Panc1 (cell line): ENCODE measurements around the gene ATG4A. TPM values are rescaled to one million over a fixed set of nuclear protein-coding genes. Genes with fewer than 3 reads are reported as not detected.
A peak's percentile ranks its signal among the peaks of the same experiment; 100 is the strongest.

ENCODE experiments used
- ATAC-seq: fragments of 200-7000 bp; cut with Tn5 transposase; 2 replicates; pipeline ENCODE4 v1.9.1; 2020; ENCODE audit warnings: mild to moderate bottlenecking, moderate library complexity
- BruUV-seq: library from RNA; stranded (reverse); fragments of 400-500 nt; replicated peaks from 2 replicates; lab custom pipeline; 2021; lab: Mats Ljungman, UMichigan
- CTCF ChIA-PET: fragments of 300-600 bp; sonication (Branson Sonifier 250); formaldehyde crosslinking; loops from one replicate; lab custom pipeline; 2022; ENCODE audit warnings: antibody characterized with exemption; lab: Charles Lee
- POLR2A ChIA-PET: fragments of 300-600 bp; sonication (Branson Sonifier 250); formaldehyde crosslinking; loops from one replicate; lab custom pipeline; 2022; ENCODE audit warnings: antibody characterized with exemption; lab: Charles Lee
- DNase-seq: peaks from one replicate; pipeline ENCODE4 v3.0.0-alpha.2; 2010; ENCODE audit warnings: low read depth, low spot score
- H3K27ac ChIP-seq: 2 replicates; pipeline ENCODE4 v1.5.1; 2011; ENCODE audit warnings: mild to moderate bottlenecking, low read length, inconsistent platforms
- H3K27me3 ChIP-seq: fragments of 200-500 bp; sonication (Bioruptor generic); 2 replicates; pipeline ENCODE4 v1.6.0; 2014; ENCODE audit warnings: low read length, inconsistent platforms; ENCODE audit not compliant: control insufficient read depth, insufficient read depth
- H3K36me3 ChIP-seq: fragments of 200-500 bp; sonication (Bioruptor generic); 2 replicates; pipeline ENCODE4 v1.5.1; 2014; ENCODE audit warnings: inconsistent platforms, mild to moderate bottlenecking, low read length, moderate library complexity; ENCODE audit not compliant: control insufficient read depth, insufficient read depth
- H3K4me1 ChIP-seq: 2 replicates; pipeline ENCODE4 v1.5.1; 2011; ENCODE audit warnings: inconsistent platforms, mild to moderate bottlenecking, low read length, moderate library complexity; ENCODE audit not compliant: control insufficient read depth, insufficient read depth
- H3K4me3 ChIP-seq, 2 experiments: 2 replicates each; pipeline ENCODE4 v1.5.1; 2011 to 2012; ENCODE audit warnings: low read depth in 2 of 2, low read length in 2 of 2, mild to moderate bottlenecking in 2 of 2, inconsistent platforms in 1 of 2, moderate library complexity in 1 of 2
- H3K9me3 ChIP-seq: fragments of 200-500 bp; sonication (Bioruptor generic); 2 replicates; pipeline ENCODE4 v1.5.1; 2014; ENCODE audit warnings: low read depth, mild to moderate bottlenecking, inconsistent platforms, low read length, moderate library complexity; ENCODE audit not compliant: control insufficient read depth, insufficient read depth
- POLR2AphosphoS5 ChIP-seq: IDR thresholded peaks from 2 replicates; pipeline ENCODE4 v1.6.1; 2012; ENCODE audit warnings: mild to moderate bottlenecking, low read depth, low read length, moderate library complexity
- SIN3A ChIP-seq: IDR thresholded peaks from 2 replicates; pipeline ENCODE4 v1.6.1; 2012; ENCODE audit warnings: low read depth, mild to moderate bottlenecking, low read length, moderate library complexity, borderline replicate concordance; ENCODE audit not compliant: insufficient read depth
- TCF7L2 ChIP-seq: IDR thresholded peaks from 2 replicates; pipeline ENCODE4 v1.6.1; 2011; ENCODE audit warnings: mild to moderate bottlenecking, low read depth, low read length, inconsistent platforms
- in situ Hi-C: cut with HindIII; loops from 2 replicates; pipeline ENCODE4 v1.10.0; 2016; ENCODE audit warnings: low sequenced_read_pairs, low pct_unique_long_range_greater_than_20kb
- intact Hi-C: fragments of 100-400 bp; cut with micrococcal nuclease; formaldehyde crosslinking; loops from one replicate; pipeline ENCODE4 v1.10.0; 2022; ENCODE audit not compliant: unreplicated experiment
- total RNA-seq: library from RNA; stranded (reverse); gene quantifications from one replicate; pipeline ENCODE4 v1.2.1, GENCODE V29; 2021; ENCODE audit not compliant: unreplicated experiment
- TF ChIP-seq, protein P1 (sequence below): fragments of 450-650 bp; IDR thresholded peaks from 2 replicates; pipeline ENCODE4 v1.5.1; 2017; ENCODE audit warnings: mild to moderate bottlenecking
- TF ChIP-seq, protein P2 (sequence below), 2 experiments: IDR thresholded peaks; 2 replicates each; pipeline ENCODE4 v1.6.1; 2011 to 2012; ENCODE audit warnings: low read depth in 2 of 2, control low read depth in 1 of 2, low read length in 1 of 2, mild to moderate bottlenecking in 1 of 2, moderate library complexity in 1 of 2; ENCODE audit not compliant: insufficient read depth in 1 of 2

ATG4A gene
- total RNA-seq, 1 experiment from 2014 or later = 13.7 TPM

DNA sequence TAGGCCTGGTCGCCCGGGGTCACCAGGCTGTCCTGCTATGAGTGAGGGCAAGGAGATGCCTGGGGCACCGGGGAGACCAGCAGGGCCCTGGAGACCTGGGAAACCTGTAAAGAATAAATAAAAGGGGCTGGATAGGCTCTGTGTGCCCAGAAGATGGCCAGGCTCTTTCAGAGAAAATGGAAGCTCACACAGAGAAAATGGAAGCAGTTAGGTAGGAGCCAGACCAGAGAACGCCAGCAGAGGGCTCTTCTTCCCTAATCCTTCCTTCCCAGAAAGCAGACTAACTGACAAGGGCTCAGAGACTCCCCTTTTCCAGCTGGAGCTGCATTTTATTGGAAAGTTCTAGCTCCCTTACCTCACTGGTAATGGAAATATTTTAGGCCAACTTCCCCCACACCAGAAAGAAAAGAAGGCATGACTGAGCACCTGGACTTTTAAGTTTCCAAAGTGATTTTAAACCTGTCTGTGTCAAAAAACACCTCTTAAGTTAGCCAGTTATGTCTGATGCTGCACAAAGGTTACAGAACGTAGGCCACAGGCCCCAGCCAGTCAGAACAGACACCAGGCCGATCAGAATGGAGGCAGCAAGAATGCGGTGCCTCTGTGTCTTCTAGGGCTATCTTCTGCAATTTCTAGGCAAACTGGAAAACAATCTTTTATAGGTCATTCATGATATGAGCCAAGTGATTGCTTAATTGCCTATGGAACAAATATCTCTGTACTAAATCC lies 74.0 kb downstream of the ATG4A start:
- in situ Hi-C loops (no loop called here), intact Hi-C loops (no loop called here)
- Histone ChIP-seq H3K27ac (no peak overlapping the region), H3K4me3 (no peak overlapping the region), H3K27me3 (no peaks in the 10 kb centered on the region), H3K36me3 (no peaks in the 10 kb centered on the region), H3K4me1 (no peaks in the 10 kb centered on the region; the same call in 1 of the 2 replicates), H3K9me3 (no peaks in the 10 kb centered on the region)
- CTCF ChIA-PET = interaction anchor here (1.2 kb wide), 1 partner anchor 371 kb away, joined by 3 read pairs; no protein-coding TSS in a partner anchor
- no TSS peak for BruUV-seq
- DNase-seq (peak; percentile 10), ATAC-seq (peak; percentile 92)
- POLR2A ChIA-PET = interaction anchor here (0.6 kb wide), 1 partner anchor 1725 kb away, joined by 4 read pairs; no protein-coding TSS in a partner anchor
- TF ChIP-seq, protein P1, sequence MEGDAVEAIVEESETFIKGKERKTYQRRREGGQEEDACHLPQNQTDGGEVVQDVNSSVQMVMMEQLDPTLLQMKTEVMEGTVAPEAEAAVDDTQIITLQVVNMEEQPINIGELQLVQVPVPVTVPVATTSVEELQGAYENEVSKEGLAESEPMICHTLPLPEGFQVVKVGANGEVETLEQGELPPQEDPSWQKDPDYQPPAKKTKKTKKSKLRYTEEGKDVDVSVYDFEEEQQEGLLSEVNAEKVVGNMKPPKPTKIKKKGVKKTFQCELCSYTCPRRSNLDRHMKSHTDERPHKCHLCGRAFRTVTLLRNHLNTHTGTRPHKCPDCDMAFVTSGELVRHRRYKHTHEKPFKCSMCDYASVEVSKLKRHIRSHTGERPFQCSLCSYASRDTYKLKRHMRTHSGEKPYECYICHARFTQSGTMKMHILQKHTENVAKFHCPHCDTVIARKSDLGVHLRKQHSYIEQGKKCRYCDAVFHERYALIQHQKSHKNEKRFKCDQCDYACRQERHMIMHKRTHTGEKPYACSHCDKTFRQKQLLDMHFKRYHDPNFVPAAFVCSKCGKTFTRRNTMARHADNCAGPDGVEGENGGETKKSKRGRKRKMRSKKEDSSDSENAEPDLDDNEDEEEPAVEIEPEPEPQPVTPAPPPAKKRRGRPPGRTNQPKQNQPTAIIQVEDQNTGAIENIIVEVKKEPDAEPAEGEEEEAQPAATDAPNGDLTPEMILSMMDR = peak; percentile 74
- no peak for TF ChIP-seq SIN3A

DNA sequence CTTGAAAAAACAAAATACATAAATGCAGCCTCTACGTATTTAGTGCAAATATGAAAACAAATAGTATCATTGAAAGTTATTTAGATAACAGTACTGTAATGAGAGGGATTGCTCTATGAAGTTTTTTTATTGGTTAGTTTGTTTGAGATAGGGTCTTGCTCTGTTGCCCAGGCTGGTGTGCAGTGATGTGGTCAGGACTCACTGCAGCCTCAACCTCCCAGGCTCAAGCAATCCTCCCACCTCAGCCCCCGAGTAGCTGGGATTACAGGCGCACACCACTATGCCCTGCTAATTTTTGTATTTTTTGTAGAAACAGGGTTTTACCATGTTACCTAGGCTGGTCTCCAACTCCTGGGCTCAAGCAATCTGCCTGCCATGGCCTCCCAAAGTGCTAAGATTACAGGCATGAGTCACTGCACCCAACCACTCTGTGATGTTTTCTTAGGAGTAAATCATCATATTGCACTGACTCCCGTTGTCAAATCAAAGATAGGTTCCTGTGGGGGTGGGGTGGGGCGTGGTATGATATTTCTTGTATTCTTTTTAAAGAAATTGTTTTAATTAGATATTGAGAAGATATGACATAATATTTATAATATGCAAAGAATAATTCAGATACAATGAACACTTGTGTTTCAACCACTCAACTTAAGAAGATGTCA lies 75.8 kb downstream of the ATG4A start:
- Histone ChIP-seq H3K36me3 (no peaks in the 10 kb centered on the region), H3K4me3 (no peak overlapping the region), H3K27me3 (no peaks in the 10 kb centered on the region), H3K4me1 (no peaks in the 10 kb centered on the region; the same call in 1 of the 2 replicates), H3K27ac (no peak overlapping the region), H3K9me3 (no peaks in the 10 kb centered on the region)
- no peak for DNase-seq
- intact Hi-C loops (no loop called here), in situ Hi-C loops (no loop called here)
- TF ChIP-seq TCF7L2 (no peak), SIN3A (no peak), POLR2AphosphoS5 (no peak)
- TF ChIP-seq, protein P2, sequence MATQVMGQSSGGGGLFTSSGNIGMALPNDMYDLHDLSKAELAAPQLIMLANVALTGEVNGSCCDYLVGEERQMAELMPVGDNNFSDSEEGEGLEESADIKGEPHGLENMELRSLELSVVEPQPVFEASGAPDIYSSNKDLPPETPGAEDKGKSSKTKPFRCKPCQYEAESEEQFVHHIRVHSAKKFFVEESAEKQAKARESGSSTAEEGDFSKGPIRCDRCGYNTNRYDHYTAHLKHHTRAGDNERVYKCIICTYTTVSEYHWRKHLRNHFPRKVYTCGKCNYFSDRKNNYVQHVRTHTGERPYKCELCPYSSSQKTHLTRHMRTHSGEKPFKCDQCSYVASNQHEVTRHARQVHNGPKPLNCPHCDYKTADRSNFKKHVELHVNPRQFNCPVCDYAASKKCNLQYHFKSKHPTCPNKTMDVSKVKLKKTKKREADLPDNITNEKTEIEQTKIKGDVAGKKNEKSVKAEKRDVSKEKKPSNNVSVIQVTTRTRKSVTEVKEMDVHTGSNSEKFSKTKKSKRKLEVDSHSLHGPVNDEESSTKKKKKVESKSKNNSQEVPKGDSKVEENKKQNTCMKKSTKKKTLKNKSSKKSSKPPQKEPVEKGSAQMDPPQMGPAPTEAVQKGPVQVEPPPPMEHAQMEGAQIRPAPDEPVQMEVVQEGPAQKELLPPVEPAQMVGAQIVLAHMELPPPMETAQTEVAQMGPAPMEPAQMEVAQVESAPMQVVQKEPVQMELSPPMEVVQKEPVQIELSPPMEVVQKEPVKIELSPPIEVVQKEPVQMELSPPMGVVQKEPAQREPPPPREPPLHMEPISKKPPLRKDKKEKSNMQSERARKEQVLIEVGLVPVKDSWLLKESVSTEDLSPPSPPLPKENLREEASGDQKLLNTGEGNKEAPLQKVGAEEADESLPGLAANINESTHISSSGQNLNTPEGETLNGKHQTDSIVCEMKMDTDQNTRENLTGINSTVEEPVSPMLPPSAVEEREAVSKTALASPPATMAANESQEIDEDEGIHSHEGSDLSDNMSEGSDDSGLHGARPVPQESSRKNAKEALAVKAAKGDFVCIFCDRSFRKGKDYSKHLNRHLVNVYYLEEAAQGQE (IDR thresholded peaks at IDR 0.05; ENCODE audit: insufficient read depth in 1 of 2, low read depth in 2 of 2, low read length in 1 of 2) = no peak
- TF ChIP-seq, protein P1 = no peak
- POLR2A ChIA-PET = no interaction called here
- BruUV-seq = no TSS peak
- ATAC-seq = peak; percentile 67; the same call in 1 of the 2 replicates
- CTCF ChIA-PET = no interaction called here
